Endothelial cell of umbilical vein (primary cell): ENCODE measurements around the gene TTLL11.

ENCODE experiments used
- EZH2 ChIP-seq: IDR thresholded peaks from 2 replicates; pipeline ENCODE4 v1.6.1; 2012; ENCODE audit warnings: borderline replicate concordance, low read depth, mild to moderate bottlenecking, moderate library complexity, low read length, inconsistent platforms; ENCODE audit not compliant: severe bottlenecking
- GATA2 ChIP-seq: IDR thresholded peaks from 2 replicates; pipeline ENCODE4 v1.7.0; 2011; ENCODE audit warnings: low read depth, mild to moderate bottlenecking, moderate library complexity, mixed read lengths, low read length; ENCODE audit not compliant: insufficient read length, insufficient read depth
- MAX ChIP-seq: IDR thresholded peaks from 2 replicates; pipeline ENCODE4 v1.6.1; 2011; ENCODE audit not compliant: insufficient read depth, insufficient read length
- POLR2A ChIP-seq: IDR thresholded peaks from 2 replicates; pipeline ENCODE4 v1.6.1; 2012; ENCODE audit warnings: low read depth, mild to moderate bottlenecking, control low read depth, low read length
- POLR2AphosphoS5 ChIP-seq: IDR thresholded peaks from 2 replicates; pipeline ENCODE4 v1.6.1; 2012; ENCODE audit warnings: low read depth, mild to moderate bottlenecking, control low read depth, low read length, moderate library complexity; ENCODE audit not compliant: insufficient read depth
- TF ChIP-seq, protein P1 (sequence below), 2 donors: IDR thresholded peaks; 1 replicate in 1 of 2; 2 replicates in 1 of 2; pipeline ENCODE4 v1.5.1; 2011; ENCODE audit warnings: low read length in 2 of 2, mild to moderate bottlenecking in 2 of 2, moderate library complexity in 2 of 2, control low read depth in 1 of 2, inconsistent platforms in 1 of 2, low read depth in 1 of 2; ENCODE audit not compliant: insufficient read depth in 1 of 2; ENCODE audit errors: extremely low read depth in 1 of 2

- TF ChIP-seq, protein P1, sequence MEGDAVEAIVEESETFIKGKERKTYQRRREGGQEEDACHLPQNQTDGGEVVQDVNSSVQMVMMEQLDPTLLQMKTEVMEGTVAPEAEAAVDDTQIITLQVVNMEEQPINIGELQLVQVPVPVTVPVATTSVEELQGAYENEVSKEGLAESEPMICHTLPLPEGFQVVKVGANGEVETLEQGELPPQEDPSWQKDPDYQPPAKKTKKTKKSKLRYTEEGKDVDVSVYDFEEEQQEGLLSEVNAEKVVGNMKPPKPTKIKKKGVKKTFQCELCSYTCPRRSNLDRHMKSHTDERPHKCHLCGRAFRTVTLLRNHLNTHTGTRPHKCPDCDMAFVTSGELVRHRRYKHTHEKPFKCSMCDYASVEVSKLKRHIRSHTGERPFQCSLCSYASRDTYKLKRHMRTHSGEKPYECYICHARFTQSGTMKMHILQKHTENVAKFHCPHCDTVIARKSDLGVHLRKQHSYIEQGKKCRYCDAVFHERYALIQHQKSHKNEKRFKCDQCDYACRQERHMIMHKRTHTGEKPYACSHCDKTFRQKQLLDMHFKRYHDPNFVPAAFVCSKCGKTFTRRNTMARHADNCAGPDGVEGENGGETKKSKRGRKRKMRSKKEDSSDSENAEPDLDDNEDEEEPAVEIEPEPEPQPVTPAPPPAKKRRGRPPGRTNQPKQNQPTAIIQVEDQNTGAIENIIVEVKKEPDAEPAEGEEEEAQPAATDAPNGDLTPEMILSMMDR (IDR thresholded peaks at IDR 0.05; ENCODE audit: extremely low read depth in 1 of 2, insufficient read depth in 1 of 2, low read depth in 1 of 2, low read length in 2 of 2), result no peak
- TF ChIP-seq EZH2 (no peak), POLR2A (no peak), POLR2AphosphoS5 (no peak), MAX (no peak), GATA2 (no peak)
Observed at GRCh38 chr9:121935739-121936138, 157.4 kb downstream of the TTLL11 start.
